SU-DHL-6 (cell line): Measurements from ENCODE around the gene EGFL7.
"Not testable (repeated sequence)": the region's sequence is repeated elsewhere in the genome, so short reads cannot be mapped to it uniquely, and the experiment has no call there.

ENCODE experiments used
- H2AFZ ChIP-seq: fragments of 200-600 bp; sonication (generic); 2 replicates; pipeline ENCODE4 v1.6.1; 2014; ENCODE audit warnings: low read depth, mild to moderate bottlenecking, moderate library complexity, mixed read lengths, antibody characterized with exemption, low read length; ENCODE audit not compliant: severe bottlenecking
- H3F3A ChIP-seq: fragments of 200-600 bp; shearing (Covaris generic); 2 replicates; pipeline ENCODE4 v1.6.0; 2016; ENCODE audit warnings: antibody characterized with exemption, mild to moderate bottlenecking; ENCODE audit not compliant: insufficient read depth
- H3K27ac ChIP-seq: fragments of 200-600 bp; sonication (generic); 2 replicates; pipeline ENCODE4 v1.5.1; 2016; ENCODE audit warnings: low read depth, mild to moderate bottlenecking, low read length, moderate library complexity, mixed read lengths
- H3K27me3 ChIP-seq: fragments of 200-600 bp; sonication (generic), shearing (Covaris generic); 2 replicates; pipeline ENCODE4 v1.6.0; 2014; ENCODE audit warnings: mild to moderate bottlenecking, low read length
- H3K36me3 ChIP-seq: fragments of 200-600 bp; sonication (generic); 2 replicates; pipeline ENCODE4 v1.6.1; 2014; ENCODE audit warnings: mild to moderate bottlenecking, low read length, mixed read lengths
- H3K4me2 ChIP-seq: fragments of 300-600, 200-600 bp; shearing (Covaris generic), sonication (generic); 2 replicates; pipeline ENCODE4 v1.6.0; 2014; ENCODE audit warnings: low read length, low read depth, mild to moderate bottlenecking; ENCODE audit not compliant: poor library complexity, severe bottlenecking
- H3K4me3 ChIP-seq: fragments of 200-600 bp; sonication (generic); 2 replicates; pipeline ENCODE4 v1.5.1; 2014; ENCODE audit warnings: antibody characterized with exemption, low read length, mild to moderate bottlenecking, mixed read lengths; ENCODE audit not compliant: insufficient read depth, poor library complexity, severe bottlenecking
- H3K79me2 ChIP-seq: fragments of 200-600 bp; sonication (generic); 2 replicates; pipeline ENCODE4 v1.6.1; 2014; ENCODE audit warnings: mild to moderate bottlenecking, low read length, moderate library complexity; ENCODE audit not compliant: insufficient read depth
- H3K9ac ChIP-seq: fragments of 200-600 bp; sonication (generic); 2 replicates; pipeline ENCODE4 v1.7.0; 2014; ENCODE audit warnings: mild to moderate bottlenecking, low read length
- H3K9me2 ChIP-seq: fragments of 200-600 bp; sonication (generic); replicated peaks from 2 replicates; pipeline ENCODE4 v1.6.1; 2014; ENCODE audit warnings: low read length; ENCODE audit not compliant: insufficient read depth
- H3K9me3 ChIP-seq: fragments of 200-600 bp; sonication (generic); 2 replicates; pipeline ENCODE4 v1.6.1; 2014; ENCODE audit warnings: low read length, mixed read lengths; ENCODE audit not compliant: insufficient read depth
- H4K20me1 ChIP-seq: fragments of 200-600 bp; sonication (generic); 2 replicates; pipeline ENCODE4 v1.6.1; 2014; ENCODE audit warnings: low read depth, mild to moderate bottlenecking, antibody characterized with exemption, low read length, moderate library complexity, mixed read lengths
- CTCF ChIP-seq: fragments of 200-600 bp; sonication (generic); IDR thresholded peaks from one replicate; pipeline ENCODE4 v1.5.1; 2017; ENCODE audit warnings: antibody characterized with exemption, mild to moderate bottlenecking, low read length, moderate library complexity; ENCODE audit not compliant: insufficient read depth, poor library complexity, severe bottlenecking
- EZH2phosphoT487 ChIP-seq: fragments of 200-600 bp; sonication (generic), shearing (Covaris generic); conservative IDR thresholded peaks from 2 replicates; pipeline ENCODE4 v1.6.1; 2018; ENCODE audit warnings: mild to moderate bottlenecking, antibody characterized with exemption, low read length, moderate library complexity, mixed read lengths

Gene EGFL7

DNA sequence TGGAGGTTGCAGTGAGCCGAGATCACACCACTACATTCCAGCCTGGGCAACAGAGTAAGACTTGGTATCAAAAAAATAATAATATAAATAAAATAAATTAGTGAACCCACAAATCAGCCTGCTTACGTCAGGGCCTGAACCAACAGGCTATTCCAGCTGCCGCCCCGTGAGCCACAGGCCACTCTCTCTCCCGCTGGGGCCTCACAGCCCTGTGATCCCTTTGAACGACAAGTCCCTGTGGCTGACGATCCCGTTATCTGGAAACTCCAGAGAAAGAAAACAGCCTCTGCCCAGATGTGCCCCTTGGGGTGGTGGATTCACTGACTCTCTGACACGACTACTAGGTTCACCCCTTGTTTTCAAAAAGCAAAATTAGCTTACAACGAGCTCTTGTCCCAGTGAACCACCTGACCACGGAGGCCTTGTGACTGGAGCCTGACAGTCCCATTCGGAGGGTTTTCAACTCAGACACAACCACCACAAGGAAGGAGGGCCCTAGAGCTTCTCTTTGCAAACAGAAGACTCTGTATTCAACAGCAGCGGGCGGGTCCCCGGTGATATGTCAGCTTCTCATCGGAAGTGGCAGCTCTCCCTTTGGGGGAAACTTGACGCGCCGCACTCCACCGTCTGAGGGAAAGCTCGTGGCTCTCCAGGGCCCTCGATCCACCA lies 45.3 kb downstream of the EGFL7 start:
- Histone ChIP-seq H3K27ac (no peak overlapping the region), H4K20me1 (no peaks in the 10 kb centered on the region), H3K4me3 (no peak overlapping the region), H3K4me2 (no peak overlapping the region), H3K79me2 (no peaks in the 10 kb centered on the region), H3K9me2 (no peaks in the 10 kb centered on the region), H3K9ac (no peak overlapping the region), H3K9me3 (no peaks in the 10 kb centered on the region), H3K36me3 (no peaks in the 10 kb centered on the region), H3F3A (no peaks in the 10 kb centered on the region), H2AFZ (no peak overlapping the region), H3K27me3 (no peaks in the 10 kb centered on the region)
- TF ChIP-seq EZH2phosphoT487 (no peak), CTCF (no peak)

DNA sequence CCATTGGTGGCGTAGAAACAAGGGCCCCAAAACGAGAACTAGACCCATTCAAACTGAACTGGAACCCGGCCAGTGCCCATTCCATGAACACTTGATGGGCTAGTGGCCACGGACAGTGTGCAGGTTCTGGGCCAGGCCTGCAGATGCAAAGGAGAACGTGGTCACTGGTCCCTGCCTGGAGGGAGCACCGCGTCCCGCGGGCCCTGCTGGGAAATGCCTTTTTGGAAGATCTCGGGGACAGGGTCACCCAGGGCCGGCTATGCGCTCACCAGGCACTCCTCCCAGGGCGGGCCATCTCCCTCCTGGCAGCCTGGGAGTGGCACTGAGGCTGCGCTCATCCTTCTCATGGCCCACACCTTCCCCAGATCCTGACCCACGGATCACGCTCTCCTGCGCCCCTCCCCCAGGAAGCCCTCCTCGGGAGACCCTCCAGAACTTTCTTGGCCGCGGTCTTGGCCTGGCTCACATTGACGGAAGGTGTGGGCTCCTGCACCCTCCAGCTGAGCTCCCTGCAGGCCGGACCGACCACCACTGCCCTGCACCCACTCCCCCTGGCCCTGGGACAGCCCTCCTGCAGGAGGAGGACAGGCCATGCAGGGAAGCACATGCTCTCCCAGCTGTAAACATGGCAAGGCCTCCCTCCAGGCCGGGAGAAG lies 46.9 kb downstream of the EGFL7 start:
- Histone ChIP-seq H3K9ac (no peak overlapping the region), H3K27ac (no peak overlapping the region), H3K9me3 (no peaks in the 10 kb centered on the region), H2AFZ (no peak overlapping the region), H3K9me2 (no peaks in the 10 kb centered on the region), H3K79me2 (no peaks in the 10 kb centered on the region), H3K4me2 (no peak overlapping the region), H3K36me3 (no peaks in the 10 kb centered on the region), H4K20me1 (no peaks in the 10 kb centered on the region), H3F3A (no peaks in the 10 kb centered on the region), H3K27me3 (no peaks in the 10 kb centered on the region), H3K4me3 (no peak overlapping the region)
- TF ChIP-seq EZH2phosphoT487 (no peak), CTCF (no peak)

- Histone ChIP-seq H3K27me3 (no peaks in the 10 kb centered on the region), H3K36me3 (no peaks in the 10 kb centered on the region), H3K27ac (no peak overlapping the region), H3K79me2 (no peaks in the 10 kb centered on the region), H3K4me2 (no peak overlapping the region), H3K9me2 (no peaks in the 10 kb centered on the region), H3K9ac (no peak overlapping the region), H3K4me3 (no peak overlapping the region), H2AFZ (no peak overlapping the region), H3K9me3 (no peaks in the 10 kb centered on the region), H3F3A (no peaks in the 10 kb centered on the region), H4K20me1 (no peaks in the 10 kb centered on the region)
- TF ChIP-seq EZH2phosphoT487 (no peak), CTCF (no peak)
These were observed 47.8 kb downstream of the EGFL7 start for GRCh38 chr9:136710543-136710942.

DNA sequence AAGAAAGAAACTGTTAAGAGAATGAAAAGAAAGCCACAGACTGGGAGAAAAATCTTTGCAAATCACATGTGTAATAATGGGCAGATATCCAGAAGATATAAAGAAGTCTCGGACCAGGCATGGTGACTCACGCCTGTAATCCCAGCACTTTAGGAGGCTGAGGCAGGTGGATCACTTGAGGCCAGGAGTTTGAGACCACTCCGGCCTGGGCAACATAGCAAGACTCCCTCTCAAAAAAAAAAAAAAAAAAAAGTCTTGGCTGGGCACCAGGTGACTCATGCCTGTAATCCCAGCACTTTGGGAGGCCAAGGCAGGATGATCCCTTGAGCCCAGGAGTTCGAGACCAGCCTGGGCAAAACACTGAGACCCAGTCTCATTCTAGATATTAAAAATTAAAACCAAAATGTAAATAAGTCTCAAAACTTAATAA lies 48.5 kb downstream of the EGFL7 start:
- not testable (repeated sequence) for H3K4me2 ChIP-seq, H3K4me3 ChIP-seq, H3K9me2 ChIP-seq, H3K27ac ChIP-seq, H2AFZ ChIP-seq, H3K79me2 ChIP-seq, H3K27me3 ChIP-seq, H3K9me3 ChIP-seq, H3K9ac ChIP-seq, H3K36me3 ChIP-seq, H4K20me1 ChIP-seq, H3F3A ChIP-seq
